Measurements from ENCODE around the gene BHLHA9.
"Not testable (repeated sequence)": the region's sequence is repeated elsewhere in the genome, so short reads cannot be mapped to it uniquely, and the experiment has no call there.

BHLHA9 gene

GRCh38 chr17:1302761-1303160 lies 32.5 kb downstream of the BHLHA9 start:
- no peak for DNase-seq

GRCh38 chr17:1304522-1304921 lies 34.3 kb downstream of the BHLHA9 start:
- no peak for DNase-seq

- DNase-seq = no peak
These were observed 34.8 kb downstream of the BHLHA9 start for GRCh38 chr17:1304962-1305563.

GRCh38 chr17:1307829-1308228 lies 37.6 kb downstream of the BHLHA9 start:
- DNase-seq = not testable (repeated sequence)

- no peak for DNase-seq
These were observed 42.1 kb downstream of the BHLHA9 start for GRCh38 chr17:1312261-1312870.

GRCh38 chr17:1313270-1314005 lies 43.2 kb downstream of the BHLHA9 start:
- DNase-seq = no peak

GRCh38 chr17:1315409-1315808 lies 45.2 kb downstream of the BHLHA9 start:
- no peak for DNase-seq

GRCh38 chr17:1315891-1316403 lies 45.7 kb downstream of the BHLHA9 start:
- DNase-seq = no peak

Data from stimulated activated naive CD4-positive, alpha-beta T cell (primary cell).